ENCODE results near the gene PTPRM. TPM values are rescaled to one million over a fixed set of nuclear protein-coding genes. Genes with fewer than 3 reads are reported as not detected.

PTPRM gene
- total and polyA plus RNA-seq, 5 donors from 2014 or later: 1.1 to 4.6 (median 3.6) TPM

- H3K27ac Mint-ChIP-seq: no peak overlapping the region
- no peaks in the 10 kb centered on the region for H3K27me3 Mint-ChIP-seq
- ATAC-seq (ENCODE audit: low read depth in 2 of 2) (no peak), DNase-seq (no peak)
- no peak overlapping the region for H3K4me3 Mint-ChIP-seq
- Histone ChIP-seq H3K9me3 (ENCODE audit: control insufficient read depth in 2 of 2, low read length in 2 of 2) (no peaks in the 10 kb centered on the region), H3K27me3 (ENCODE audit: control insufficient read depth, insufficient read depth, low read length) (no peaks in the 10 kb centered on the region), H3K27ac (ENCODE audit: insufficient read depth, low read length, poor library complexity, severe bottlenecking) (no peak overlapping the region), H3K4me3 (ENCODE audit: low read depth, low read length) (no peak overlapping the region), H3K4me1 (ENCODE audit: control insufficient read depth, insufficient read depth, low read length, poor library complexity, severe bottlenecking) (no peaks in the 10 kb centered on the region), H3K36me3 (ENCODE audit: control insufficient read depth, insufficient read depth, low read length) (no peaks in the 10 kb centered on the region)
- no peaks in the 10 kb centered on the region for H3K4me1 Mint-ChIP-seq
- H3K36me3 Mint-ChIP-seq: no peaks in the 10 kb centered on the region
- H3K9me3 Mint-ChIP-seq: peaks cover 0 to 1% (median 0%) of the 10 kb centered on the region in 7 donors
Measured at GRCh38 chr18:8288472-8289195, 721.5 kb downstream of the PTPRM start.

- ATAC-seq (ENCODE audit: low read depth in 2 of 2): no peak
Measured at GRCh38 chr18:8290435-8290834, 723.3 kb downstream of the PTPRM start.

GRCh38 chr18:8290913-8291312 is 723.8 kb downstream of the PTPRM start:
- peaks cover 0 to 2% (median 0%) of the 10 kb centered on the region in 7 donors for H3K9me3 Mint-ChIP-seq
- H3K27me3 ChIP-seq (ENCODE audit: control insufficient read depth, insufficient read depth, low read length): no peaks in the 10 kb centered on the region
- H3K36me3 ChIP-seq (ENCODE audit: control insufficient read depth, insufficient read depth, low read length): no peaks in the 10 kb centered on the region
- H3K4me3 ChIP-seq (ENCODE audit: low read depth, low read length): no peak overlapping the region
- no peaks in the 10 kb centered on the region for H3K4me1 ChIP-seq (ENCODE audit: control insufficient read depth, insufficient read depth, low read length, poor library complexity, severe bottlenecking)
- H3K27ac ChIP-seq (ENCODE audit: insufficient read depth, low read length, poor library complexity, severe bottlenecking): no peak overlapping the region
- H3K27ac Mint-ChIP-seq: no peak overlapping the region
- H3K4me3 Mint-ChIP-seq: no peak overlapping the region
- H3K27me3 Mint-ChIP-seq: no peaks in the 10 kb centered on the region
- no peaks in the 10 kb centered on the region for H3K9me3 ChIP-seq (ENCODE audit: control insufficient read depth in 2 of 2, low read length in 2 of 2)
- no peak for DNase-seq
- H3K4me1 Mint-ChIP-seq: no peaks in the 10 kb centered on the region
- ATAC-seq (ENCODE audit: low read depth in 2 of 2): no peak
- no peaks in the 10 kb centered on the region for H3K36me3 Mint-ChIP-seq

More at GRCh38 chr18:8290435-8290834, 723.3 kb downstream of the PTPRM start:
- H3K27me3 Mint-ChIP-seq: no peaks in the 10 kb centered on the region
- H3K4me1 ChIP-seq (ENCODE audit: control insufficient read depth, insufficient read depth, low read length, poor library complexity, severe bottlenecking): no peaks in the 10 kb centered on the region
- H3K4me1 Mint-ChIP-seq: no peaks in the 10 kb centered on the region
- no peak for DNase-seq
- no peak overlapping the region for H3K27ac ChIP-seq (ENCODE audit: insufficient read depth, low read length, poor library complexity, severe bottlenecking)
- H3K36me3 ChIP-seq (ENCODE audit: control insufficient read depth, insufficient read depth, low read length): no peaks in the 10 kb centered on the region
- H3K4me3 ChIP-seq (ENCODE audit: low read depth, low read length): no peak overlapping the region
- H3K9me3 Mint-ChIP-seq: peaks cover 0 to 1% (median 0%) of the 10 kb centered on the region in 7 donors
- no peaks in the 10 kb centered on the region for H3K27me3 ChIP-seq (ENCODE audit: control insufficient read depth, insufficient read depth, low read length)
- no peak overlapping the region for H3K27ac Mint-ChIP-seq
- H3K9me3 ChIP-seq (ENCODE audit: control insufficient read depth in 2 of 2, low read length in 2 of 2): no peaks in the 10 kb centered on the region
- no peaks in the 10 kb centered on the region for H3K36me3 Mint-ChIP-seq
- H3K4me3 Mint-ChIP-seq: no peak overlapping the region

DNA sequence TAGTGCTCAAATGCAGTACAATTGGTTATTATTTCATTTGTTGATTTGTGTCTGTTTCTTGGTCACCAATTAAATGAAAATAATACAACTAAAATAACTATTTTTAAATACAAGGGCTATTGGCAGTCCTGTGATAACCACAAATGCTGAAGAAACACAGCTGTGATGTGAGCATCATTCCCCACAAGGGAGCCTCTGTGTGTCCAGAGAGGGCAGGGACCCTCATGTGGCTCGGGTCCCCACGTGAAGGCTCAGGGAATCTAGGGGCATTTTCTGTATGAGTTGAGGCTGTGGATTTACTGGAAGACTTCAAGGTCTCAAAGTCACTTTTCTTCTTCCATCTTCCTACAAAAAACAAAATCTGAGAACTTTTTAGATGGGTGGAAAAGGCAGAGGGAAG is 726.1 kb downstream of the PTPRM start:
- DNase-seq: no peak
- no peaks in the 10 kb centered on the region for H3K27me3 ChIP-seq (ENCODE audit: control insufficient read depth, insufficient read depth, low read length)
- no peak for ATAC-seq (ENCODE audit: low read depth in 2 of 2)
- H3K27ac ChIP-seq (ENCODE audit: insufficient read depth, low read length, poor library complexity, severe bottlenecking): no peak overlapping the region
- Mint-ChIP-seq H3K9me3 (peaks cover 0 to 2% (median 0%) of the 10 kb centered on the region in 7 donors), H3K4me1 (no peaks in the 10 kb centered on the region), H3K36me3 (no peaks in the 10 kb centered on the region), H3K27ac (no peak overlapping the region), H3K4me3 (no peak overlapping the region), H3K27me3 (no peaks in the 10 kb centered on the region)
- no peaks in the 10 kb centered on the region for H3K9me3 ChIP-seq (ENCODE audit: control insufficient read depth in 2 of 2, low read length in 2 of 2)
- no peaks in the 10 kb centered on the region for H3K36me3 ChIP-seq (ENCODE audit: control insufficient read depth, insufficient read depth, low read length)
- H3K4me3 ChIP-seq (ENCODE audit: low read depth, low read length): no peak overlapping the region
- H3K4me1 ChIP-seq (ENCODE audit: control insufficient read depth, insufficient read depth, low read length, poor library complexity, severe bottlenecking): no peaks in the 10 kb centered on the region

GRCh38 chr18:8296886-8297616 is 729.9 kb downstream of the PTPRM start:
- ATAC-seq (ENCODE audit: low read depth in 2 of 2) (no peak), DNase-seq (no peak)
- Mint-ChIP-seq H3K9me3 (peaks cover 0 to 2% (median 0%) of the 10 kb centered on the region in 7 donors), H3K4me3 (no peak overlapping the region), H3K27me3 (no peaks in the 10 kb centered on the region), H3K4me1 (no peaks in the 10 kb centered on the region), H3K27ac (no peak overlapping the region), H3K36me3 (no peaks in the 10 kb centered on the region)
- Histone ChIP-seq H3K27ac (ENCODE audit: insufficient read depth, low read length, poor library complexity, severe bottlenecking) (no peak overlapping the region), H3K36me3 (ENCODE audit: control insufficient read depth, insufficient read depth, low read length) (no peaks in the 10 kb centered on the region), H3K9me3 (ENCODE audit: control insufficient read depth in 2 of 2, low read length in 2 of 2) (no peaks in the 10 kb centered on the region), H3K27me3 (ENCODE audit: control insufficient read depth, insufficient read depth, low read length) (no peaks in the 10 kb centered on the region), H3K4me3 (ENCODE audit: low read depth, low read length) (no peak overlapping the region), H3K4me1 (ENCODE audit: control insufficient read depth, insufficient read depth, low read length, poor library complexity, severe bottlenecking) (no peaks in the 10 kb centered on the region)

DNA sequence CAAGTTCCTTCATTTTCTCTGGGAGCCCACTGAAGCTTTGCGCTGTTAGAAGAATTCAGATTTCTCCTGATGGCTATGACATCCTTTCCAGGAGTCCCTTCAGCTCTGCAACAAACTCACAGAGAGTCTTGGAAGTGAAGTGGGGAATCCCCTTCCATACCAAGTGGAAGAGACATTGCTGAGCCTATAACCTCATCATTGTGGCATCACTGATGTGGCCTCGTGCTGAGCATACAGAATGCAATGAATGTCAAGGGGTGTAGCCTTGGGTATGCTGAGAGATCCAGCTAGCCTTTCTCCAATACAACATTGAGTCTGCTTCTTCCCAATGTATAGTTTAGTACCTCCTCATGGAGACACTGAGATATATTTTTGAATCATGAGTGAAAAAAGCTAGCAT is 731.1 kb downstream of the PTPRM start:
- H3K36me3 Mint-ChIP-seq: no peaks in the 10 kb centered on the region
- no peak overlapping the region for H3K4me3 Mint-ChIP-seq
- Histone ChIP-seq H3K4me1 (ENCODE audit: control insufficient read depth, insufficient read depth, low read length, poor library complexity, severe bottlenecking) (no peaks in the 10 kb centered on the region), H3K27ac (ENCODE audit: insufficient read depth, low read length, poor library complexity, severe bottlenecking) (no peak overlapping the region), H3K36me3 (ENCODE audit: control insufficient read depth, insufficient read depth, low read length) (no peaks in the 10 kb centered on the region), H3K4me3 (ENCODE audit: low read depth, low read length) (no peak overlapping the region), H3K9me3 (ENCODE audit: control insufficient read depth in 2 of 2, low read length in 2 of 2) (no peaks in the 10 kb centered on the region), H3K27me3 (ENCODE audit: control insufficient read depth, insufficient read depth, low read length) (no peaks in the 10 kb centered on the region)
- H3K9me3 Mint-ChIP-seq: peaks cover 0 to 2% (median 0%) of the 10 kb centered on the region in 7 donors
- no peaks in the 10 kb centered on the region for H3K27me3 Mint-ChIP-seq
- DNase-seq: no peak
- no peaks in the 10 kb centered on the region for H3K4me1 Mint-ChIP-seq
- H3K27ac Mint-ChIP-seq: no peak overlapping the region
- ATAC-seq (ENCODE audit: low read depth in 2 of 2): no peak

DNA sequence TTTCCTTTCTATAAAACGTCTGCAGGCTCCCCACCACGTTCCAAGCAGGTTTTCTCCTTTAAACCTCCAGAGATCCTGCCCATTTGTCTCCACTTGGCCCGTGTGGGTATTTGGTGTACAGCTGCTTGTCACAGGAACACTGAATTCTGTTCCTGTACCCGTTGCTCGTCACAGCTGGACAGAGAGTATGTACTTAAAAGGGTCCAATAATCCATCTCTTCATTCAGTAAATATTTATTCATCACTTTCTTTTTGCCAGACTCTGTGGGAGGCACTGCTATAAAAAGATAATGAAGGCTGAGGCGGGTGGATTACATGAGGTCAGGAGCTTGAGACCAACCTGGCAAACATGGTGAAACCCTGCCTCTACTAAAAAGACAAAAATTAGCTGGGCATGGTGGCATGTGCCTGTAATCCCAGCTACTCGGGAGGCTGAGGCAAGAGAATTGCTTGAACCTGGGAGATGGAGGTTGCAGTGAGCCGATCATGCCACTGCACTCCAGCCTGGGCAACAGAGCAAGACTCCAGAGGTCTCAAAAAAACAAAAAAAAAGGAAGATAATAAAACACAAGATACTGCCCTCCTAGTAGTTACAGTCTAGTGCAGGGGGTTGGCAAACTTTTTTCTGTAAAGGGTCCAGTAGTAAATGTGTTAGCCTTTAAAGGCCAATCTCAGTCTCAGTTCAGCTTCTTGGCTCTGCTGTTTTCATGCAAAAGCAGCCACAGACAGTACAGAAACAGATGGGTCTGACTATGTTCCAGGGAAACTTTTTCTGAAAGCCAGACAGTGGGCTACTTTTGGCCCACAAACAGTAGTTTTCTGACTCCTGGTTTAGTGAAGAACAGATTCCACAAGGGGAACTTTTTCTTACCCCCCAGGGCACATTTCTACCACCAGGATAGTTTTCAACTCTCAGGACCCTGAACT is 732.2 kb downstream of the PTPRM start:
- no peak overlapping the region for H3K4me3 ChIP-seq (ENCODE audit: low read depth, low read length)
- H3K36me3 Mint-ChIP-seq: no peaks in the 10 kb centered on the region
- peaks cover 0 to 2% (median 0%) of the 10 kb centered on the region in 7 donors for H3K9me3 Mint-ChIP-seq
- H3K27me3 Mint-ChIP-seq: no peaks in the 10 kb centered on the region
- no peaks in the 10 kb centered on the region for H3K27me3 ChIP-seq (ENCODE audit: control insufficient read depth, insufficient read depth, low read length)
- no peak for DNase-seq
- H3K36me3 ChIP-seq (ENCODE audit: control insufficient read depth, insufficient read depth, low read length): no peaks in the 10 kb centered on the region
- ATAC-seq (ENCODE audit: low read depth in 2 of 2): no peak
- no peak overlapping the region for H3K27ac ChIP-seq (ENCODE audit: insufficient read depth, low read length, poor library complexity, severe bottlenecking)
- no peaks in the 10 kb centered on the region for H3K9me3 ChIP-seq (ENCODE audit: control insufficient read depth in 2 of 2, low read length in 2 of 2)
- H3K27ac Mint-ChIP-seq: no peak overlapping the region
- no peak overlapping the region for H3K4me3 Mint-ChIP-seq
- H3K4me1 Mint-ChIP-seq: no peaks in the 10 kb centered on the region
- H3K4me1 ChIP-seq (ENCODE audit: control insufficient read depth, insufficient read depth, low read length, poor library complexity, severe bottlenecking): no peaks in the 10 kb centered on the region
